Measurements from ENCODE around the gene TMEM253. TPM values are rescaled to one million over a fixed set of nuclear protein-coding genes. Genes with fewer than 3 reads are reported as not detected.

TMEM253 gene
- polyA plus RNA-seq, 3 donors: 0.05 TPM; not detected in 2

- Histone ChIP-seq H3K27me3 (ENCODE audit: control insufficient read depth in 2 of 2, insufficient read depth in 2 of 2, low read length in 2 of 2) (peaks cover 0 to 3% of the 10 kb centered on the region in 2 donors), H3K36me3 (replicated peaks in 1 of 2; ENCODE audit: control insufficient read depth in 1 of 2, insufficient read depth in 2 of 2, low read length in 2 of 2) (no peaks in the 10 kb centered on the region), H3K9ac (ENCODE audit: insufficient read depth, low read length, poor library complexity, severe bottlenecking) (no peak overlapping the region), H4K20me1 (ENCODE audit: insufficient read depth, low read length) (no peaks in the 10 kb centered on the region), H3K9me3 (replicated peaks in 1 of 2; ENCODE audit: control insufficient read depth in 1 of 2, insufficient read depth in 1 of 2, low read length in 2 of 2) (no peaks in the 10 kb centered on the region), H3K79me2 (ENCODE audit: insufficient read depth, low read length) (no peaks in the 10 kb centered on the region), H2AFZ (ENCODE audit: insufficient read depth, low read depth, low read length, poor library complexity, severe bottlenecking) (no peak overlapping the region), H3K4me3 (replicated peaks in 1 of 3; ENCODE audit: low read depth in 2 of 3, low read length in 3 of 3) (no peak overlapping the region), H3K4me2 (replicated peaks; ENCODE audit: extremely low read depth, low read length, poor library complexity, severe bottlenecking) (no peak overlapping the region), H3K27ac (ENCODE audit: low read depth in 1 of 2, low read length in 2 of 2) (no peak overlapping the region), H3K4me1 (ENCODE audit: control insufficient read depth in 1 of 2, insufficient read depth in 2 of 2, low read length in 2 of 2) (peaks cover 24 to 28% of the 10 kb centered on the region in 2 donors)
- no peak for DNase-seq
- intact Hi-C loops (cut with micrococcal nuclease): loop anchor here in 1 of 2 donors (10.0 kb wide), 1 partner anchor 415 kb away; the partner anchor contains the start of genes ANG and RNASE4
- H3K9me3 Mint-ChIP-seq: peaks cover 0 to 2% (median 0%) of the 10 kb centered on the region in 7 donors
- no peak overlapping the region for H3K27ac Mint-ChIP-seq
- H3K36me3 Mint-ChIP-seq: no peaks in the 10 kb centered on the region
- 100% methylated on average over 1 of the region's 5 CpGs for WGBS (ENCODE audit: insufficient coverage)
- H3K4me3 Mint-ChIP-seq: peak overlapping the region; percentile 51 to 83
- H3K27me3 Mint-ChIP-seq (ENCODE audit: low read depth in 3 of 3): peaks cover 4 to 18% (median 18%) of the 10 kb centered on the region in 3 donors
- H3K4me1 Mint-ChIP-seq: peaks cover 27% of the 10 kb centered on the region
- no peak for TF ChIP-seq CTCF (IDR thresholded peaks at IDR 0.05)
Observed at GRCh38 chr14:21099596-21099985, 1.3 kb upstream of the TMEM253 start.

- H3K27me3 Mint-ChIP-seq (ENCODE audit: low read depth in 3 of 3): peaks cover 4 to 18% (median 18%) of the 10 kb centered on the region in 3 donors
- no peak overlapping the region for H3K4me3 ChIP-seq (replicated peaks in 1 of 3; ENCODE audit: low read depth in 2 of 3, low read length in 3 of 3)
- intact Hi-C loops (cut with micrococcal nuclease): loop anchor here (5.0 to 10.0 kb wide), 4 partner anchors 35 to 637 kb away; partner anchors contain the start of genes ANG (in 1 of the 2), HNRNPC (in 1 of the 2), PIP4P1 (in 1 of the 2) and PNP (in 1 of the 2)
- no peaks in the 10 kb centered on the region for H3K36me3 ChIP-seq (replicated peaks in 1 of 2; ENCODE audit: control insufficient read depth in 1 of 2, insufficient read depth in 2 of 2, low read length in 2 of 2)
- H3K4me1 ChIP-seq (ENCODE audit: control insufficient read depth in 1 of 2, insufficient read depth in 2 of 2, low read length in 2 of 2): peaks cover 47 to 51% of the 10 kb centered on the region in 2 donors
- 94% methylated on average over 3 of the region's 8 CpGs for WGBS (ENCODE audit: insufficient coverage)
- H2AFZ ChIP-seq (ENCODE audit: insufficient read depth, low read depth, low read length, poor library complexity, severe bottlenecking): no peak overlapping the region
- H3K36me3 Mint-ChIP-seq: no peaks in the 10 kb centered on the region
- H4K20me1 ChIP-seq (ENCODE audit: insufficient read depth, low read length): no peaks in the 10 kb centered on the region
- H3K79me2 ChIP-seq (ENCODE audit: insufficient read depth, low read length): no peaks in the 10 kb centered on the region
- no peak overlapping the region for H3K27ac ChIP-seq (ENCODE audit: low read depth in 1 of 2, low read length in 2 of 2)
- peaks cover 0 to 3% of the 10 kb centered on the region in 2 donors for H3K27me3 ChIP-seq (ENCODE audit: control insufficient read depth in 2 of 2, insufficient read depth in 2 of 2, low read length in 2 of 2)
- no peak for DNase-seq
- no peaks in the 10 kb centered on the region for H3K9me3 ChIP-seq (replicated peaks in 1 of 2; ENCODE audit: control insufficient read depth in 1 of 2, insufficient read depth in 1 of 2, low read length in 2 of 2)
- H3K9me3 Mint-ChIP-seq: peaks cover 0 to 2% (median 0%) of the 10 kb centered on the region in 7 donors
- H3K4me2 ChIP-seq (replicated peaks; ENCODE audit: extremely low read depth, low read length, poor library complexity, severe bottlenecking): no peak overlapping the region
- no peak overlapping the region for H3K4me3 Mint-ChIP-seq
- peaks cover 48% of the 10 kb centered on the region for H3K4me1 Mint-ChIP-seq
- no peak for TF ChIP-seq CTCF (IDR thresholded peaks at IDR 0.05)
- no peak overlapping the region for H3K9ac ChIP-seq (ENCODE audit: insufficient read depth, low read length, poor library complexity, severe bottlenecking)
- H3K27ac Mint-ChIP-seq: peak overlapping the region in 1 of 7 donors; percentile 76
Observed at GRCh38 chr14:21101802-21102413, 1.0 kb downstream of the TMEM253 start.

Data from CD14-positive monocyte (primary cell).